Peyer's patch (tissue), 4 donors: Measurements from ENCODE around the gene MUC5AC.

ENCODE experiments used
- CTCF ChIP-seq, 6 experiments: fragments of 450-650 bp in 4 of 6; fragments of 200-600 bp in 2 of 6; sonication (generic) in 1 of 6; IDR thresholded peaks; one replicate each; pipeline ENCODE4 v1.5.1; 2017 to 2019; ENCODE audit warnings: antibody characterized with exemption in 6 of 6, mild to moderate bottlenecking in 3 of 6, moderate library complexity in 1 of 6
- POLR2A ChIP-seq, 2 donors: fragments of 450-650 bp; IDR thresholded peaks; one replicate each; pipeline ENCODE4 v1.5.1; 2017; ENCODE audit warnings: antibody characterized with exemption in 2 of 2, mild to moderate bottlenecking in 2 of 2, moderate library complexity in 2 of 2

GRCh38 chr11:1119604-1120146, 38.1 kb upstream of the MUC5AC start:
- no peak for TF ChIP-seq CTCF (IDR thresholded peaks at IDR 0.05)
- no peak for TF ChIP-seq POLR2A (IDR thresholded peaks at IDR 0.05)
